MCF 10A (cell line): Measurements from ENCODE around the gene RGP1. TPM values are rescaled to one million over a fixed set of nuclear protein-coding genes. Genes with fewer than 3 reads are reported as not detected.

Source experiments
- BruUV-seq: library from RNA; stranded (reverse); fragments of 400-500 nt; replicated peaks from 2 replicates; lab custom pipeline; 2021; lab: Mats Ljungman, UMichigan
- CTCF ChIA-PET: fragments of 300-600 bp; sonication (Branson Sonifier 250); formaldehyde crosslinking; extraction: SDS; loops from one replicate; lab custom pipeline; 2021; ENCODE audit warnings: antibody characterized with exemption, inconsistent platforms; lab: Yijun Ruan, JAX
- POLR2A ChIA-PET: fragments of 300-600, 350-650 bp; sonication (Branson Sonifier 250); formaldehyde crosslinking; extraction: SDS; loops from one replicate; lab custom pipeline; 2020; ENCODE audit warnings: antibody characterized with exemption, inconsistent platforms; lab: Yijun Ruan, JAX
- DNase-seq: peaks from one replicate; pipeline ENCODE4 v3.0.0-alpha.2; 2018; ENCODE audit not compliant: unreplicated experiment
- H3K27ac Mint-ChIP-seq: one replicate; pipeline ENCODE4 v1.8.0; 2022; ENCODE audit warnings: mild to moderate bottlenecking, low read depth, mixed read lengths; ENCODE audit not compliant: unreplicated experiment
- H3K27me3 Mint-ChIP-seq: one replicate; pipeline ENCODE4 v1.8.0; 2022; ENCODE audit warnings: mixed read lengths; ENCODE audit not compliant: insufficient read depth, unreplicated experiment
- H3K36me3 Mint-ChIP-seq: one replicate; pipeline ENCODE4 v1.8.0; 2022; ENCODE audit warnings: mild to moderate bottlenecking, moderate library complexity, mixed read lengths; ENCODE audit not compliant: insufficient read depth, unreplicated experiment
- H3K4me1 Mint-ChIP-seq: one replicate; pipeline ENCODE4 v1.8.0; 2022; ENCODE audit warnings: mixed read lengths; ENCODE audit not compliant: insufficient read depth, unreplicated experiment
- H3K4me3 Mint-ChIP-seq: one replicate; pipeline ENCODE4 v1.8.0; 2022; ENCODE audit warnings: mild to moderate bottlenecking, moderate library complexity, mixed read lengths; ENCODE audit not compliant: unreplicated experiment
- H3K9me3 Mint-ChIP-seq: one replicate; pipeline ENCODE4 v1.8.0; 2022; ENCODE audit warnings: mixed read lengths; ENCODE audit not compliant: unreplicated experiment
- CTCF ChIP-seq: fragments of 200-600 bp; IDR thresholded peaks from one replicate; pipeline ENCODE4 v1.8.0; 2022; ENCODE audit warnings: antibody characterized with exemption, mild to moderate bottlenecking; ENCODE audit not compliant: unreplicated experiment
- intact Hi-C: fragments of 100-400 bp; cut with micrococcal nuclease; formaldehyde crosslinking; loops from 2 replicates; pipeline ENCODE4 v1.14.1; 2022
- total RNA-seq: library from RNA; stranded (reverse); gene quantifications from 2 replicates; pipeline ENCODE4 v1.2.3, GENCODE V29; 2022

Gene RGP1
- total RNA-seq, 1 experiment from 2014 or later, result 35.8 TPM

- H3K36me3 Mint-ChIP-seq, result peaks cover 67% of the 10 kb centered on the region
- peaks cover 27% of the 10 kb centered on the region for H3K4me1 Mint-ChIP-seq
- peak overlapping the region; percentile 50 for H3K27ac Mint-ChIP-seq
- no peaks in the 10 kb centered on the region for H3K9me3 Mint-ChIP-seq
- no peak for DNase-seq
- POLR2A ChIA-PET, result interaction anchor here (9.6 kb wide), 1 partner anchor 11 kb away, joined by 284 read pairs; the partner anchor contains the start of genes CREB3 and TLN1
- no peak for TF ChIP-seq CTCF
- no peaks in the 10 kb centered on the region for H3K27me3 Mint-ChIP-seq
- intact Hi-C loops, result no loop called here
- CTCF ChIA-PET, result interaction anchor here (0.7 to 8.0 kb wide), 6 partner anchors 9 to 423 kb away, joined by 3 to 150 read pairs (median 3); partner anchors contain the start of genes CREB3 and TLN1
- no peak overlapping the region for H3K4me3 Mint-ChIP-seq
- BruUV-seq, result no TSS peak
Observed at GRCh38 chr9:35743880-35744518, 5.1 kb upstream of the RGP1 start.

DNA sequence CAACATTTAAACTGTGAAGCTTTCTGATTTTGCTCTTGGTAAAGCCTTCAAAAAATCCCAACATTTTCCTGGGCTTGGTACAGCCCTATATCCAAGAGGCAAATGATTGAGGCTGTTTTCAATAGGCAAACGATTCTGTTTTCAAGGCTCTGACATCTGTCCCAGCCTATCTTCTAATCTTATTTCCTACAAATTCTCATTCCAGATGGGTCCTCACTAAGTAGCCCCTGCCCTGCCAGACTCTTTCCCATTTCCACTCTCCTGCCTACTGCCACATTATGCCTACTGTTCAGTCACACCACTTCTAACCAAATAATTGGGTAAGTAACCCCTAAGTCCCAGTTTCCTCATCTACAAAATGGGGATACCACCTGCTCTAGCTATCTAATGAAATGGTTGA, 3.5 kb upstream of the RGP1 start:
- POLR2A ChIA-PET, result interaction anchor here (0.9 to 9.6 kb wide), 4 partner anchors 13 to 277 kb away, joined by 3 to 284 read pairs (median 3); partner anchors contain the start of genes CREB3 and TLN1
- Mint-ChIP-seq H3K27me3 (no peaks in the 10 kb centered on the region), H3K9me3 (no peaks in the 10 kb centered on the region), H3K27ac (peak overlapping the region; percentile 85), H3K4me1 (peaks cover 31% of the 10 kb centered on the region), H3K4me3 (peak overlapping the region; percentile 94), H3K36me3 (peaks cover 57% of the 10 kb centered on the region)
- intact Hi-C loops, result loop anchor here (5.0 kb wide), 1 partner anchor 37 kb away; no protein-coding TSS in a partner anchor
- no peak for TF ChIP-seq CTCF
- BruUV-seq, result no TSS peak
- no peak for DNase-seq
- CTCF ChIA-PET, result interaction anchor here (0.5 to 8.0 kb wide), 5 partner anchors 11 to 816 kb away, joined by 3 to 150 read pairs (median 4); partner anchors contain the start of genes CREB3 and TLN1

- Mint-ChIP-seq H3K27ac (peak overlapping the region; percentile 85), H3K9me3 (no peaks in the 10 kb centered on the region), H3K4me1 (peaks cover 35% of the 10 kb centered on the region), H3K4me3 (peak overlapping the region; percentile 94), H3K27me3 (no peaks in the 10 kb centered on the region), H3K36me3 (peaks cover 51% of the 10 kb centered on the region)
- BruUV-seq, result no TSS peak
- intact Hi-C loops, result loop anchor here (5.0 kb wide), 1 partner anchor 36 kb away; no protein-coding TSS in a partner anchor
- no peak for DNase-seq
- ChIA-PET CTCF (interaction anchor here (1.1 to 8.0 kb wide), 5 partner anchors 11 to 89 kb away, joined by 3 to 150 read pairs (median 5); partner anchors contain the start of genes CCDC107, CREB3, RMRP and TLN1), POLR2A (interaction anchor here (1.0 to 9.6 kb wide), 8 partner anchors 10 to 160 kb away, joined by 3 to 284 read pairs (median 20); partner anchors contain the start of genes CCDC107, CREB3, HRCT1 and RMRP)
- no peak for TF ChIP-seq CTCF
Observed at GRCh38 chr9:35746583-35746982, 2.5 kb upstream of the RGP1 start.
